ENCODE data around the gene CHD2. TPM values are rescaled to one million over a fixed set of nuclear protein-coding genes. Genes with fewer than 3 reads are reported as not detected.
A peak's percentile ranks its signal among the peaks of the same experiment; 100 is the strongest.

CHD2 gene
- total RNA-seq, 2 experiments from 2014 or later, result 141 to 155 TPM

- no peak for DNase-seq
- H3K27me3 Mint-ChIP-seq, result no peaks in the 10 kb centered on the region
- no peak overlapping the region for H3K27ac Mint-ChIP-seq
- H3K9me3 Mint-ChIP-seq, result no peaks in the 10 kb centered on the region
- CTCF ChIA-PET, result no interaction called here
- POLR2A ChIA-PET, result interaction anchor here (1.5 to 1.7 kb wide), 2 partner anchors 9 to 173 kb away, joined by 3 to 10 read pairs; no protein-coding TSS in a partner anchor
- no peak overlapping the region for H3K4me3 Mint-ChIP-seq
- H3K36me3 Mint-ChIP-seq (ENCODE audit: low read depth), result peaks cover 46% of the 10 kb centered on the region
- H3K4me1 Mint-ChIP-seq, result peaks cover 13% of the 10 kb centered on the region
Measured at GRCh38 chr15:92981333-92981732, 81.2 kb downstream of the CHD2 start.

- ChIA-PET CTCF (interaction anchor here (1.0 to 1.4 kb wide), 2 partner anchors 69 to 187 kb away, joined by 4 read pairs; no protein-coding TSS in a partner anchor), POLR2A (interaction anchor here (0.7 kb wide), 1 partner anchor 14 kb away, joined by 3 read pairs; no protein-coding TSS in a partner anchor)
- Mint-ChIP-seq H3K4me1 (peaks cover 4% of the 10 kb centered on the region), H3K27me3 (no peaks in the 10 kb centered on the region), H3K4me3 (no peak overlapping the region), H3K9me3 (no peaks in the 10 kb centered on the region), H3K36me3 (ENCODE audit: low read depth) (peaks cover 39% of the 10 kb centered on the region), H3K27ac (peak overlapping the region; percentile 1)
- DNase-seq, result no peak
Measured at GRCh38 chr15:92984161-92984560, 84.0 kb downstream of the CHD2 start.

- no peak for DNase-seq
- Mint-ChIP-seq H3K9me3 (no peaks in the 10 kb centered on the region), H3K36me3 (ENCODE audit: low read depth) (peaks cover 70% of the 10 kb centered on the region), H3K27me3 (no peaks in the 10 kb centered on the region), H3K4me1 (peaks cover 2% of the 10 kb centered on the region), H3K4me3 (no peak overlapping the region), H3K27ac (no peak overlapping the region)
- POLR2A ChIA-PET, result interaction anchor here (1.1 kb wide), 1 partner anchor 9 kb away, joined by 3 read pairs; no protein-coding TSS in a partner anchor
- CTCF ChIA-PET, result interaction anchor here (0.9 kb wide), 1 partner anchor 11 kb away, joined by 3 read pairs; no protein-coding TSS in a partner anchor
Measured at GRCh38 chr15:92989470-92989869, 89.3 kb downstream of the CHD2 start.

- H3K36me3 Mint-ChIP-seq (ENCODE audit: low read depth), result peaks cover 74% of the 10 kb centered on the region
- H3K4me3 Mint-ChIP-seq, result no peak overlapping the region
- no peaks in the 10 kb centered on the region for H3K27me3 Mint-ChIP-seq
- H3K9me3 Mint-ChIP-seq, result no peaks in the 10 kb centered on the region
- no peak overlapping the region for H3K27ac Mint-ChIP-seq
- no peak for DNase-seq
- ChIA-PET CTCF (interaction anchor here (0.8 to 0.9 kb wide), 2 partner anchors 11 to 193 kb away, joined by 3 read pairs; no protein-coding TSS in a partner anchor), POLR2A (interaction anchor here (1.1 to 1.5 kb wide), 2 partner anchors 9 to 15 kb away, joined by 3 to 4 read pairs; no protein-coding TSS in a partner anchor)
- H3K4me1 Mint-ChIP-seq, result peaks cover 5% of the 10 kb centered on the region
Measured at GRCh38 chr15:92990031-92990430, 89.9 kb downstream of the CHD2 start.

- H3K27me3 Mint-ChIP-seq, result no peaks in the 10 kb centered on the region
- H3K4me1 Mint-ChIP-seq, result peaks cover 6% of the 10 kb centered on the region
- H3K36me3 Mint-ChIP-seq (ENCODE audit: low read depth), result peaks cover 78% of the 10 kb centered on the region
- H3K9me3 Mint-ChIP-seq, result no peaks in the 10 kb centered on the region
- POLR2A ChIA-PET, result interaction anchor here (0.8 kb wide), 1 partner anchor 22 kb away, joined by 3 read pairs; no protein-coding TSS in a partner anchor
- no peak overlapping the region for H3K4me3 Mint-ChIP-seq
- no peak overlapping the region for H3K27ac Mint-ChIP-seq
- DNase-seq, result no peak
- CTCF ChIA-PET, result interaction anchor here (0.9 kb wide), 1 partner anchor 65 kb away, joined by 3 read pairs; no protein-coding TSS in a partner anchor
Measured at GRCh38 chr15:92992720-92993119, 92.6 kb downstream of the CHD2 start.

- H3K36me3 Mint-ChIP-seq (ENCODE audit: low read depth), result peaks cover 81% of the 10 kb centered on the region
- CTCF ChIA-PET, result no interaction called here
Measured at GRCh38 chr15:92997821-92998220, 97.7 kb downstream of the CHD2 start.

GRCh38 chr15:93001156-93001555 lies 101.0 kb downstream of the CHD2 start:
- peaks cover 81% of the 10 kb centered on the region for H3K36me3 Mint-ChIP-seq (ENCODE audit: low read depth)
- peaks cover 11% of the 10 kb centered on the region for H3K4me1 Mint-ChIP-seq
- H3K27ac Mint-ChIP-seq, result no peak overlapping the region
- H3K27me3 Mint-ChIP-seq, result no peaks in the 10 kb centered on the region
- no peak for DNase-seq
- POLR2A ChIA-PET, result interaction anchor here (1.1 kb wide), 1 partner anchor 21 kb away, joined by 3 read pairs; no protein-coding TSS in a partner anchor
- H3K9me3 Mint-ChIP-seq, result no peaks in the 10 kb centered on the region
- H3K4me3 Mint-ChIP-seq, result no peak overlapping the region
- CTCF ChIA-PET, result interaction anchor here (0.5 to 1.4 kb wide), 4 partner anchors 11 to 158 kb away, joined by 3 to 5 read pairs (median 4); no protein-coding TSS in a partner anchor

More at GRCh38 chr15:92997821-92998220, 97.7 kb downstream of the CHD2 start:
- Mint-ChIP-seq H3K9me3 (no peaks in the 10 kb centered on the region), H3K4me1 (peaks cover 14% of the 10 kb centered on the region), H3K27ac (peak overlapping the region; percentile 25), H3K27me3 (no peaks in the 10 kb centered on the region), H3K4me3 (no peak overlapping the region)
- POLR2A ChIA-PET, result interaction anchor here (1.7 kb wide), 1 partner anchor 13 kb away, joined by 3 read pairs; no protein-coding TSS in a partner anchor
- DNase-seq, result no peak

GRCh38 chr15:93001881-93002280 lies 101.8 kb downstream of the CHD2 start:
- DNase-seq, result no peak
- Mint-ChIP-seq H3K9me3 (no peaks in the 10 kb centered on the region), H3K4me1 (peaks cover 11% of the 10 kb centered on the region), H3K27me3 (no peaks in the 10 kb centered on the region), H3K27ac (no peak overlapping the region), H3K36me3 (ENCODE audit: low read depth) (peaks cover 82% of the 10 kb centered on the region), H3K4me3 (no peak overlapping the region)
- ChIA-PET POLR2A (interaction anchor here (1.1 kb wide), 1 partner anchor 22 kb away, joined by 3 read pairs; no protein-coding TSS in a partner anchor), CTCF (interaction anchor here (0.5 to 1.4 kb wide), 5 partner anchors 16 to 159 kb away, joined by 3 to 5 read pairs (median 3); no protein-coding TSS in a partner anchor)

- Mint-ChIP-seq H3K36me3 (ENCODE audit: low read depth) (peaks cover 82% of the 10 kb centered on the region), H3K4me1 (no peaks in the 10 kb centered on the region), H3K27ac (no peak overlapping the region), H3K4me3 (no peak overlapping the region), H3K9me3 (no peaks in the 10 kb centered on the region), H3K27me3 (no peaks in the 10 kb centered on the region)
- CTCF ChIA-PET, result no interaction called here
- DNase-seq, result no peak
- POLR2A ChIA-PET, result no interaction called here
Measured at GRCh38 chr15:93005133-93005532, 105.0 kb downstream of the CHD2 start.

GRCh38 chr15:93007994-93008393 lies 107.9 kb downstream of the CHD2 start:
- DNase-seq, result no peak
- Mint-ChIP-seq H3K4me3 (no peak overlapping the region), H3K9me3 (no peaks in the 10 kb centered on the region), H3K4me1 (no peaks in the 10 kb centered on the region), H3K27ac (no peak overlapping the region), H3K27me3 (no peaks in the 10 kb centered on the region), H3K36me3 (ENCODE audit: low read depth) (peaks cover 81% of the 10 kb centered on the region)
- ChIA-PET CTCF (no interaction called here), POLR2A (no interaction called here)

GRCh38 chr15:93012786-93013185 lies 112.7 kb downstream of the CHD2 start:
- no peaks in the 10 kb centered on the region for H3K27me3 Mint-ChIP-seq
- no peak overlapping the region for H3K27ac Mint-ChIP-seq
- POLR2A ChIA-PET, result no interaction called here
- CTCF ChIA-PET, result interaction anchor here (1.0 to 1.4 kb wide), 2 partner anchors 12 to 17 kb away, joined by 3 read pairs; no protein-coding TSS in a partner anchor
- peaks cover 84% of the 10 kb centered on the region for H3K36me3 Mint-ChIP-seq (ENCODE audit: low read depth)
- H3K4me1 Mint-ChIP-seq, result peaks cover 9% of the 10 kb centered on the region
- no peak overlapping the region for H3K4me3 Mint-ChIP-seq
- H3K9me3 Mint-ChIP-seq, result no peaks in the 10 kb centered on the region
- DNase-seq, result no peak

- peaks cover 51% of the 10 kb centered on the region for H3K4me1 Mint-ChIP-seq
- H3K4me3 Mint-ChIP-seq, result no peak overlapping the region
- CTCF ChIA-PET, result interaction anchor here (0.7 to 4.2 kb wide), 6 partner anchors 11 to 220 kb away, joined by 3 to 30 read pairs (median 6); no protein-coding TSS in a partner anchor
- H3K9me3 Mint-ChIP-seq, result no peaks in the 10 kb centered on the region
- POLR2A ChIA-PET, result interaction anchor here (0.7 to 1.5 kb wide), 4 partner anchors 12 to 222 kb away, joined by 3 to 4 read pairs (median 3); no protein-coding TSS in a partner anchor
- peaks cover 91% of the 10 kb centered on the region for H3K36me3 Mint-ChIP-seq (ENCODE audit: low read depth)
- H3K27me3 Mint-ChIP-seq, result no peaks in the 10 kb centered on the region
- no peak overlapping the region for H3K27ac Mint-ChIP-seq
- DNase-seq, result no peak
Measured at GRCh38 chr15:93017526-93017925, 117.4 kb downstream of the CHD2 start.

GRCh38 chr15:93018574-93018973 lies 118.5 kb downstream of the CHD2 start:
- no peak overlapping the region for H3K27ac Mint-ChIP-seq
- POLR2A ChIA-PET, result interaction anchor here (0.6 to 1.5 kb wide), 4 partner anchors 10 to 512 kb away, joined by 3 to 4 read pairs (median 3); no protein-coding TSS in a partner anchor
- DNase-seq, result no peak
- no peak overlapping the region for H3K4me3 Mint-ChIP-seq
- peaks cover 91% of the 10 kb centered on the region for H3K36me3 Mint-ChIP-seq (ENCODE audit: low read depth)
- H3K27me3 Mint-ChIP-seq, result no peaks in the 10 kb centered on the region
- CTCF ChIA-PET, result interaction anchor here (0.9 to 4.2 kb wide), 6 partner anchors 10 to 221 kb away, joined by 3 to 30 read pairs (median 5); no protein-coding TSS in a partner anchor
- H3K4me1 Mint-ChIP-seq, result peaks cover 61% of the 10 kb centered on the region
- no peaks in the 10 kb centered on the region for H3K9me3 Mint-ChIP-seq
